Neutrophil (primary cell): Measurements from ENCODE around the gene CRAMP1.

ENCODE experiments used
- H3K27ac ChIP-seq: fragments of 200-600 bp; sonication (generic); 2 replicates; pipeline ENCODE4 v1.5.1; 2016; ENCODE audit warnings: mild to moderate bottlenecking, moderate library complexity
- H3K27me3 ChIP-seq: fragments of 200-600 bp; sonication (generic); 2 replicates; pipeline ENCODE4 v1.6.0; 2016; ENCODE audit warnings: mild to moderate bottlenecking
- H3K36me3 ChIP-seq: fragments of 200-600 bp; sonication (generic); 2 replicates; pipeline ENCODE4 v1.5.1; 2017
- H3K4me1 ChIP-seq, 2 experiments: fragments of 200-600 bp in 1 of 2; sonication (generic) in 1 of 2; 1 replicate in 1 of 2; 2 replicates in 1 of 2; pipeline versions ENCODE4 v1.5.1 to v1.6.1; 2013 to 2016; ENCODE audit warnings: low read depth in 1 of 2, low read length in 1 of 2, mild to moderate bottlenecking in 1 of 2, moderate library complexity in 1 of 2; ENCODE audit not compliant: control insufficient read depth in 1 of 2, insufficient read depth in 1 of 2
- H3K4me3 ChIP-seq, 2 experiments: fragments of 200-600 bp in 1 of 2; sonication (generic) in 1 of 2; 1 replicate in 1 of 2; 2 replicates in 1 of 2; pipeline ENCODE4 v1.5.1; 2013 to 2016; ENCODE audit warnings: low read depth in 1 of 2, low read length in 1 of 2, mild to moderate bottlenecking in 1 of 2, moderate library complexity in 1 of 2
- H3K9me3 ChIP-seq: fragments of 200-600 bp; sonication (generic); 2 replicates; pipeline ENCODE4 v1.5.1; 2016
- TF ChIP-seq, protein P1 (sequence below): fragments of 200-600 bp; sonication (generic); IDR thresholded peaks from 2 replicates; pipeline ENCODE4 v1.5.1; 2016; ENCODE audit warnings: antibody characterized with exemption

CRAMP1 gene

DNA sequence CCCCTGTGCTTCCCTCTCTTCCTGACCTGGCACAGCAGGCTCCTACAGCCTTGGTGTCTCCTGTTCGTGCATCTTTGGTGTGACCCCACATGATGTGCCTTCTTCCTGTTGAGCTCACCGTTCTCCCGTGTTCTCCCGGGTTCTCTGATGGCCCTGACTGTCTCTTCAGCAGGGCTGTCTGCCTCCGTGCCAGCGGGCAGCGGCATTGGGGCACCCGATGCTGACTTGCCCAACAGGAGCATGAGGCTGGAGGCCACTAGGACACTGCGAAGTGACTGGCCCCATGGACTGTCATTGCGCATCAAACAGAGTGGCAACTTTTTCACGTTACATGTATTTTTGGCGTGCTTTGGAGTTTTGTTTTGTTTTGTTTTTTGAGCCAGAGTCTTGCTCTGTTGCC lies 22.4 kb downstream of the CRAMP1 start:
- Histone ChIP-seq H3K4me3 (no peak overlapping the region), H3K27ac (no peak overlapping the region), H3K27me3 (no peaks in the 10 kb centered on the region), H3K4me1 (no peaks in the 10 kb centered on the region), H3K36me3 (peaks cover 66% of the 10 kb centered on the region), H3K9me3 (no peaks in the 10 kb centered on the region)
- TF ChIP-seq, protein P1, sequence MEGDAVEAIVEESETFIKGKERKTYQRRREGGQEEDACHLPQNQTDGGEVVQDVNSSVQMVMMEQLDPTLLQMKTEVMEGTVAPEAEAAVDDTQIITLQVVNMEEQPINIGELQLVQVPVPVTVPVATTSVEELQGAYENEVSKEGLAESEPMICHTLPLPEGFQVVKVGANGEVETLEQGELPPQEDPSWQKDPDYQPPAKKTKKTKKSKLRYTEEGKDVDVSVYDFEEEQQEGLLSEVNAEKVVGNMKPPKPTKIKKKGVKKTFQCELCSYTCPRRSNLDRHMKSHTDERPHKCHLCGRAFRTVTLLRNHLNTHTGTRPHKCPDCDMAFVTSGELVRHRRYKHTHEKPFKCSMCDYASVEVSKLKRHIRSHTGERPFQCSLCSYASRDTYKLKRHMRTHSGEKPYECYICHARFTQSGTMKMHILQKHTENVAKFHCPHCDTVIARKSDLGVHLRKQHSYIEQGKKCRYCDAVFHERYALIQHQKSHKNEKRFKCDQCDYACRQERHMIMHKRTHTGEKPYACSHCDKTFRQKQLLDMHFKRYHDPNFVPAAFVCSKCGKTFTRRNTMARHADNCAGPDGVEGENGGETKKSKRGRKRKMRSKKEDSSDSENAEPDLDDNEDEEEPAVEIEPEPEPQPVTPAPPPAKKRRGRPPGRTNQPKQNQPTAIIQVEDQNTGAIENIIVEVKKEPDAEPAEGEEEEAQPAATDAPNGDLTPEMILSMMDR: no peak

DNA sequence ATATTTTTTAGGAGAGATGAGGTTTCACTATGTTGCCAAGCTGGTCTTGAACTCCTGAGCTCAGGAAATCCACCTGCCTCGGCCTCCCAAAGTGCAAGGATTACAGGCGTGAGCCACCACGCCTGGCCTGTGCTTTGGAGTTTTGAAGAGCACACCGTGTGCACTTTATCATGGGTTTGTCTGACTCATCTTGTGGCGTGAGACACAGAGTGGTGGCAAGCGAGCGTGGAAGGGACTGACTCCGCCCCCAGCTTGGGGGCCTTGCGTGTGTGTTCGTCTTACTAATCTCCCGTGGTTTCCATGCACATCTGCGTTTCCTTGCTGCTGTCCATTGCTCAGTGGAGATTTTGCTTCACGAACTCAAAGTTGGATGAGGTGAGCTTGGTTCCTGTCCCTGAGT lies 22.9 kb downstream of the CRAMP1 start:
- peaks cover 68% of the 10 kb centered on the region for H3K36me3 ChIP-seq
- H3K9me3 ChIP-seq: no peaks in the 10 kb centered on the region

DNA sequence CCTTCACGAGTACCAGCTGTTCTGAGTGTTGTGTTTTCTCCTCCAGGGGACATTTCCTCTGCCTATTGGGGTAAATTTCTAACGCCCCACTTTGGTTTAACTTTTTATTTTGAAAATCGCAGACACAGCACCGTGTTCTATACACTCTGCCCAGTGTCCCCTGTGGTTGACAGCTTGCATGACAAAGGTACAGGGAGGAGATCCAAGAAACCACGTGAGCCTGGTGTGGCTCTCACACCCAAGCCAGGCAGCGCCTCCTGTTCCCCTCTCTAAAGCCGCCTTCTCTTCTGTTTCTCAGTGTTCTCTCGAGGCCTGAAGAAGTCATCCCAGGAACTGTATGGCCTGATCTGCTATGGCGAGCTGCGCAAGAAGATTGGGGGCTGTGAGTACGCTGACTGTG lies 25.4 kb downstream of the CRAMP1 start:
- Histone ChIP-seq H3K4me1 (no peaks in the 10 kb centered on the region), H3K36me3 (peaks cover 81% of the 10 kb centered on the region), H3K9me3 (no peaks in the 10 kb centered on the region), H3K4me3 (no peak overlapping the region), H3K27ac (no peak overlapping the region), H3K27me3 (no peaks in the 10 kb centered on the region)
- TF ChIP-seq, protein P1: no peak

More for the DNA sequence above, 22.9 kb downstream of the CRAMP1 start:
- H3K27ac ChIP-seq: no peak overlapping the region
- H3K27me3 ChIP-seq: no peaks in the 10 kb centered on the region
- H3K4me3 ChIP-seq: no peak overlapping the region
- TF ChIP-seq, protein P1: no peak
- H3K4me1 ChIP-seq: no peaks in the 10 kb centered on the region

DNA sequence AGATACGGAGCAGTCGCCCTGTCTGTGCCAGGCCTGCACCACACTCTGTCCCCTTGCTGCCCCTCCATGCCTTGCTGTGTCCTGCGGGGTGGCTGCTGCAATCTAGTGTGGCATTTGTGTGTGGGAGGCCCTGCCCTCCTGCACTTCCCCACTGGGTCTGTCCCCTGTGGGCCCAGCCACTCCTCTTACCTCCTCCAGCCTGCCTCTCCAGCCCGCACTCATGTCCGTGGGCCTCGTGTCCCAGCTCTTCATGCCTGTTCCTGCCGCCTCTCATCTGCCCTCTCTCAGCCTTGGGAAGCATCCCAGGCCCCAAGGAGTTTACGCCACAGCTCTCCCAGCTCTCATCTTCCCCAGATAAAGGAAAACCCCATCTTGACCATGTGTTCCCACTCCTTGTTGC lies 26.6 kb downstream of the CRAMP1 start:
- H3K27ac ChIP-seq: no peak overlapping the region
- TF ChIP-seq, protein P1: no peak
- H3K4me3 ChIP-seq: no peak overlapping the region
- peaks cover 78% of the 10 kb centered on the region for H3K36me3 ChIP-seq
- H3K9me3 ChIP-seq: no peaks in the 10 kb centered on the region
- no peaks in the 10 kb centered on the region for H3K27me3 ChIP-seq
- no peaks in the 10 kb centered on the region for H3K4me1 ChIP-seq

DNA sequence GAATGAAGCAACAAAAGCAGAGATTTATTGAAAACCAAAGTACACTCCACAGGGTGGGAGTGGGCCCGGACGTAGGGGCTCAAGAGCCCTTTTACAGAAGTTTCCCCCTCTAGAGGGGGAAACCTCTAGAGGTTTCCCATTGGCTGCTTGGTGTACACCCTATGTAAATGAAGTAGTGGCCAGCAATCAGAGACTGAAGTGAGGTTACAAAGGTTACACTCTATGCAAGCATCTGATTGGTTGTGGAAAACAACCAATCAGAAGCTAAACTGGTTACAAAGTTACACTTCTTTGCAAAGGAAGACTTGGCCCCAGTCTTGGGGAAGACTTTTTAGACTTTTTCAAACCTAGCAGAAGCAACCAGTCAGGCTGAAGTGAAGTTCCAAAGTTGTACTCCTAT lies 27.1 kb downstream of the CRAMP1 start:
- no peaks in the 10 kb centered on the region for H3K4me1 ChIP-seq
- TF ChIP-seq, protein P1: no peak
- no peaks in the 10 kb centered on the region for H3K9me3 ChIP-seq
- no peaks in the 10 kb centered on the region for H3K27me3 ChIP-seq
- H3K36me3 ChIP-seq: peaks cover 80% of the 10 kb centered on the region
- H3K27ac ChIP-seq: no peak overlapping the region
- H3K4me3 ChIP-seq: no peak overlapping the region

DNA sequence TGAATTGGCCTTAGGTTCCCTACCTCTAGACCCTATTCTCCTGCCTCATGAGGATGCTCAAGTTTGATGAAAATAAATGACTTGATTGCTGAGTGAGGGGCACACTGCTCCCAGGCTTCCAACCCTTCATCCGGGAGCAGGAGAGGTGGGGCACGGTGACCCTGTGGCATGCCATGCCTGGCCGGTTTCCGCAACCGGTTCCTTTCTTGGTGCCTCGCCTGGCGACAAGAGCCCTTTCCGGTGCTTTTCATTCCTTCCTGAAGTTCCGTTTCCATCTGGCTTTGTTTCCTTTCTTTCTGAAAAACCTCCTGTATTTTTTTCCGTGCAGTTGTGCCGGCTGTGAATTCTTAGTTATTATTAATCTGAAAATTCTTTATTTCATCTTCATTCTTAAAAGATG lies 27.7 kb downstream of the CRAMP1 start:
- no peaks in the 10 kb centered on the region for H3K27me3 ChIP-seq
- no peaks in the 10 kb centered on the region for H3K9me3 ChIP-seq
- H3K4me3 ChIP-seq: no peak overlapping the region
- H3K27ac ChIP-seq: no peak overlapping the region
- peaks cover 77% of the 10 kb centered on the region for H3K36me3 ChIP-seq
- TF ChIP-seq, protein P1: no peak
- H3K4me1 ChIP-seq: no peaks in the 10 kb centered on the region
